A673 (cell line): ENCODE results near the gene GNG11.

Experiments used
- EZH2 ChIP-seq: fragments of 200-600 bp; sonication (generic); IDR thresholded peaks from 2 replicates; pipeline ENCODE4 v1.6.1; 2017; ENCODE audit warnings: borderline replicate concordance, low read depth, mild to moderate bottlenecking, mixed read lengths, antibody characterized with exemption, low read length; ENCODE audit not compliant: poor library complexity, severe bottlenecking
- TF ChIP-seq, protein P1 (sequence below): fragments of 300-800, 200-600 bp; sonication (generic); conservative IDR thresholded peaks from 2 replicates; pipeline ENCODE4 v1.5.1; 2017; ENCODE audit warnings: low read depth, mild to moderate bottlenecking, antibody characterized with exemption, low read length, moderate library complexity, mixed read lengths

DNA sequence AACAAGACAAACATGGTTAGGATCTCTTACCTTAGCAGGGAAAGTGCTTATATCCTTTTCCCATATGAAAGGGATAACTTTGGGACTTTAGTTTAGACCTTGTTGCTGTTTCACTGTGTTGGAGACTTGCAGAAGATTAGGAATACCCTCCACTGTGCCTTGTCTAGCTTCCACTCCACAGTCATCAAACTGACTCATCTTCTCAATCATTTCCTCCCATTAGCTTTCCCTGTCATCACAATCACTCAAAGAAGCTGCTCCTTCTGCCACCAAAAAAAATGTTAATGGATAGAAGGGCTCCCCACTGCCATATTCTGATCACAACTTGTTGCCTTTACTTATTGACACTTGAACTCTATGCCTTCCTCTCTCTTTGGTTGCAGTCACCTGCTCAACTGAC, 16.8 kb downstream of the GNG11 start:
- TF ChIP-seq, protein P1, sequence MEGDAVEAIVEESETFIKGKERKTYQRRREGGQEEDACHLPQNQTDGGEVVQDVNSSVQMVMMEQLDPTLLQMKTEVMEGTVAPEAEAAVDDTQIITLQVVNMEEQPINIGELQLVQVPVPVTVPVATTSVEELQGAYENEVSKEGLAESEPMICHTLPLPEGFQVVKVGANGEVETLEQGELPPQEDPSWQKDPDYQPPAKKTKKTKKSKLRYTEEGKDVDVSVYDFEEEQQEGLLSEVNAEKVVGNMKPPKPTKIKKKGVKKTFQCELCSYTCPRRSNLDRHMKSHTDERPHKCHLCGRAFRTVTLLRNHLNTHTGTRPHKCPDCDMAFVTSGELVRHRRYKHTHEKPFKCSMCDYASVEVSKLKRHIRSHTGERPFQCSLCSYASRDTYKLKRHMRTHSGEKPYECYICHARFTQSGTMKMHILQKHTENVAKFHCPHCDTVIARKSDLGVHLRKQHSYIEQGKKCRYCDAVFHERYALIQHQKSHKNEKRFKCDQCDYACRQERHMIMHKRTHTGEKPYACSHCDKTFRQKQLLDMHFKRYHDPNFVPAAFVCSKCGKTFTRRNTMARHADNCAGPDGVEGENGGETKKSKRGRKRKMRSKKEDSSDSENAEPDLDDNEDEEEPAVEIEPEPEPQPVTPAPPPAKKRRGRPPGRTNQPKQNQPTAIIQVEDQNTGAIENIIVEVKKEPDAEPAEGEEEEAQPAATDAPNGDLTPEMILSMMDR = no peak
- no peak for TF ChIP-seq EZH2
